ENCODE results near the gene CD300A. TPM values are rescaled to one million over a fixed set of nuclear protein-coding genes. Genes with fewer than 3 reads are reported as not detected.

Gene CD300A
- total RNA-seq, 2 experiments from 2014 or later: 69.5 to 74.2 TPM

DNA sequence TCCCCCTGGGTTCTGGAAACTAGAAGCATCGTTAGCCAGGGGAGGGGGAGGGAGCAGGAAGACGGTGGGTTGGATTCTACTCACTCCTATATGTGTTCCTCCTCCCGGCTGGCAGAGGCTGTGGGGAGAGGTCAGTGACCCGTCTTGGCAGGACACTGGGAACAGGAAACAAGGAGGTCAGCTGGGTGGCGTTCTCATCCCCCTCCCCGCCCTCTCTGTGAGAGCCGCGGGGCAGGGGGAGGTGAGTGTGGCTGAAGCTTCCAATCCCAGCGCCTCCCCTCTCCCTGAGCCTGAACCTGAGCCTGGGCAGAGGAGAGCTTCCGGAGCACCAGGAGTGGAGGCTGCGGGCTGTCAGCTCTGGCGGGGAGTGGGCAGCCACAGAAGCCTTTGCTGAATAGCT, 22.0 kb upstream of the CD300A start:
- H3K4me1 Mint-ChIP-seq: peaks cover 4% of the 10 kb centered on the region
- H3K9me3 Mint-ChIP-seq: no peaks in the 10 kb centered on the region
- POLR2A ChIA-PET: no interaction called here
- H3K27ac Mint-ChIP-seq: no peak overlapping the region
- CTCF ChIA-PET: interaction anchor here (1.4 to 1.9 kb wide), 4 partner anchors 8 to 76 kb away, joined by 3 to 7 read pairs (median 4); no protein-coding TSS in a partner anchor
- no peak for DNase-seq
- H3K27me3 Mint-ChIP-seq: peaks cover 14% of the 10 kb centered on the region
- H3K36me3 Mint-ChIP-seq (ENCODE audit: low read depth): peaks cover 3% of the 10 kb centered on the region
- no peak overlapping the region for H3K4me3 Mint-ChIP-seq

DNA sequence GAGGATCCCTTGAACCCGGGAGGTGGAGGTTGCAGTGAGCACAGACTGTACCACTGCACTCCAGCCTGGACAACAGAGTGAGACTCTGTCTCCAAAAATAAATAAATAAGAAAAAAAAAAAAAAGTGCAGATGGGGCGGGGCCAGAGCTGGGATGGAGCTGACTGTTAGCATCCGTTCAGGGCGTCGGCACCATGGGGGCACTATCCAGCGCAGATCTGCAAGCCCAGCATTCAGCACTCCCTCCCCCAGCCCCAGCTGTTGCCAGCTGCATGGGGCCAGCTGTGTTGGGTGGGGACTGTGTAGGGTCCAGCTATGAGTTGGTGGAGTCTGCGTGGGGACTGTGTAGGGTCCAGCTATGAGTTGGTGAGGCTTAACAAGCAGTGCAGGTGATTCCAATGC, 21.3 kb upstream of the CD300A start:
- Mint-ChIP-seq H3K4me1 (peaks cover 2% of the 10 kb centered on the region), H3K27me3 (peaks cover 13% of the 10 kb centered on the region), H3K9me3 (no peaks in the 10 kb centered on the region), H3K27ac (no peak overlapping the region), H3K36me3 (ENCODE audit: low read depth) (peaks cover under 1% of the 10 kb centered on the region), H3K4me3 (no peak overlapping the region)
- DNase-seq: no peak
- ChIA-PET CTCF (interaction anchor here (0.6 to 1.9 kb wide), 3 partner anchors 8 to 66 kb away, joined by 3 to 7 read pairs (median 5); no protein-coding TSS in a partner anchor), POLR2A (no interaction called here)

DNA sequence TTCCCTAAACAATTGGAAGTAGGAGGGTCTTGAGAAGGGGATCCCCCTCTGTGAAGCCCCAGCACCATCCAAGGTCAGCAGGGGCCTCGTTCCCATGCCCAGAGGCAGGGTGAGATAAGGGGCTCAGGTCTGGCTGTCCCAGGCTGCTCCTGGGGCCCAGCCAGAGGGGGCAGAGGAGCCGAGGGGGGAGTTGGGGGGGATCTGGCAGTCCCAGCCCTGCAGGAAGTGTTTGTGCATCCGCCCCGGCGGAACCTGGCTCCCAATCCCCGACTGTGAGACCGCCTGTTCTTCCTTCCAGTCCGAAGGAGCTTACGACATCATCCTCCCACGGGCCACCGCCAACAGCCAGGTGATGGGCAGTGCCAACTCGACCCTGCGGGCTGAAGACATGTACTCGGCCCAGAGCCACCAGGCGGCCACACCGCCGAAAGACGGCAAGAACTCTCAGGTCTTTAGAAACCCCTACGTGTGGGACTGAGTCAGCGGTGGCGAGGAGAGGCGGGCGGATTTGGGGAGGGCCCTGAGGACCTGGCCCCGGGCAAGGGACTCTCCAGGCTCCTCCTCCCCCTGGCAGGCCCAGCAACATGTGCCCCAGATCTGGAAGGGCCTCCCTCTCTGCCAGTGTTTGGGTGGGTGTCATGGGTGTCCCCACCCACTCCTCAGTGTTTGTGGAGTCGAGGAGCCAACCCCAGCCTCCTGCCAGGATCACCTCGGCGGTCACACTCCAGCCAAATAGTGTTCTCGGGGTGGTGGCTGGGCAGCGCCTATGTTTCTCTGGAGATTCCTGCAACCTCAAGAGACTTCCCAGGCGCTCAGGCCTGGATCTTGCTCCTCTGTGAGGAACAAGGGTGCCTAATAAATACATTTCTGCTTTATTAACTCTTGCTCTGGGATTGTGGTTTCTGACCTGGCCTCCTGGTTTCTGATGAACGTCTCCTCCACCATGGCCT, 19.6 kb upstream of the CD300A start:
- Mint-ChIP-seq H3K4me3 (no peak overlapping the region), H3K36me3 (ENCODE audit: low read depth) (no peaks in the 10 kb centered on the region), H3K4me1 (peaks cover 7% of the 10 kb centered on the region), H3K27ac (no peak overlapping the region), H3K9me3 (no peaks in the 10 kb centered on the region), H3K27me3 (peaks cover 18% of the 10 kb centered on the region)
- no peak for DNase-seq
- ChIA-PET CTCF (interaction anchor here (2.3 to 3.8 kb wide), 3 partner anchors 9 to 68 kb away, joined by 5 to 16 read pairs (median 9); no protein-coding TSS in a partner anchor), POLR2A (no interaction called here)

DNA sequence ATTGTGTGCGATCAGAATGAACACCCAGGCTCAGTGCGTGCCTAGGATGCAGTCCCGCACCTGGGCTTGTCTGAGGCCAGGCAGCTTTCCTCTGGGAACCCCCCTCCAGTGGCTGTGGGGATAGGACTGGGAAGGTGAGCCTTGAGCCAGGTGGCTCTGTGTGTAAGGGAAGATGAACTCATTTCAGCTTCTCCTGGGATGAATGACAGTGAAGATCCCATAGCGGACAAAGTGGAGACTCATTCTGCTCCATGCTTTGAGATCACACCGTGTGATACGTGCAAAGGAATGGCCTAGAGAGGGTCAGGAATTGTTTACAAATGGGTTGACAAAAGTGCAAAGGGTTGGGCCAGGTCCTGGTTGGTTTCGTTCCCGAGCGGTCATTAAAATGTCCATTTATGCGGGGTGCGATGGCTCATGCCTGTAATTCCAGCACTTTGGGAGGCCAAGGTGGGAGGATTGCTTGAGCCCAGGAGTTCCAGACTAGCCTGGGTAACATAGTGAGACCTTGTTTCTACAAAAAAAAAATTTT, 18.7 kb upstream of the CD300A start:
- Mint-ChIP-seq H3K4me1 (peaks cover 15% of the 10 kb centered on the region), H3K4me3 (no peak overlapping the region), H3K27me3 (peaks cover 19% of the 10 kb centered on the region), H3K9me3 (no peaks in the 10 kb centered on the region), H3K27ac (no peak overlapping the region), H3K36me3 (ENCODE audit: low read depth) (no peaks in the 10 kb centered on the region)
- ChIA-PET CTCF (interaction anchor here (2.3 to 3.8 kb wide), 3 partner anchors 10 to 69 kb away, joined by 5 to 16 read pairs (median 9); no protein-coding TSS in a partner anchor), POLR2A (no interaction called here)
- DNase-seq: no peak

DNA sequence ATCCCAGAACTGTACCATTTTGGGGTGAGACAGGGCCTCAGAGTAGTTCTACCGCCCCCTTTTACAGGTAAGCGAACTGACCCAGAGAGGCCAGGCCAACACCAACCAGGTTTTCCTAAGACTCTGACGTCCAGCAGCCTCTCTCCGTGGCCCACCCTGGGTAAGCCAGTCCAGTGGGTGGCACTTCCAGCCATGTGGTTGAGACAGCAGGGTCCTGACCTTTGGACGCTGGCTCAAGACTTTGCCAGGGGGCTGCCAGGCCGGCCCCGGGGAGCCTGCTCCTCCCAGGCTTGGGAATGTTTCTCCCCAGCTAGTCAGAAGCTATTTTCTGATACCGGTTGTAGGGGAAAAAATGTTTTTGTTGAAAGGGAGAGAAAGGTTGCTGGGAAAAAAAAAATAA, 17.7 kb upstream of the CD300A start:
- CTCF ChIA-PET: interaction anchor here (2.3 to 3.8 kb wide), 2 partner anchors 9 to 11 kb away, joined by 9 to 16 read pairs; no protein-coding TSS in a partner anchor
- Mint-ChIP-seq H3K4me3 (no peak overlapping the region), H3K4me1 (peaks cover 25% of the 10 kb centered on the region), H3K27me3 (peaks cover 25% of the 10 kb centered on the region), H3K27ac (no peak overlapping the region), H3K36me3 (ENCODE audit: low read depth) (no peaks in the 10 kb centered on the region), H3K9me3 (no peaks in the 10 kb centered on the region)
- POLR2A ChIA-PET: interaction anchor here (1.0 kb wide), 1 partner anchor 13 kb away, joined by 3 read pairs; no protein-coding TSS in a partner anchor
- DNase-seq: no peak

DNA sequence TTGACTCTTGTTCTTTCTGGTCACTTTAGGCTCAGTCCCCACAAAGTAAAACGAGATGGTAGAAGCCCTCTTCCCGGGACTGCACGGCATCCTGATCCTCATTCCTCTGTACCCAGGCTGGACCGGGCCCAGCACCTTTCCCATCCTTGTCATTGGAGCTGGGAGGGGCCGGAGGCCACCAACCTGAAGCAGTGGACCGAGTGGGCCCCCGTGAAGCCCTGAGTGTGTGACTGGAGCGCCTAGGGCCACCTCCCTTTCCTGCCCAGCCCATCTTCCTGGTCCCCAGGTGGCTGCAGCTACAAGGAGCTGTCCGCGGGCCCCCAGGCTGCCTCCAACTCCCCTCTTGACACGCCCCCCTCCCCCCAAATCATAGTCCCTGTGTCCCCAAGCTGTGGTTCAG, 17.1 kb upstream of the CD300A start:
- H3K9me3 Mint-ChIP-seq: no peaks in the 10 kb centered on the region
- no peak overlapping the region for H3K4me3 Mint-ChIP-seq
- no peaks in the 10 kb centered on the region for H3K36me3 Mint-ChIP-seq (ENCODE audit: low read depth)
- peaks cover 25% of the 10 kb centered on the region for H3K4me1 Mint-ChIP-seq
- no peak overlapping the region for H3K27ac Mint-ChIP-seq
- ChIA-PET POLR2A (interaction anchor here (1.0 kb wide), 1 partner anchor 13 kb away, joined by 3 read pairs; no protein-coding TSS in a partner anchor), CTCF (interaction anchor here (2.3 to 3.8 kb wide), 2 partner anchors 9 to 11 kb away, joined by 9 to 16 read pairs; no protein-coding TSS in a partner anchor)
- peaks cover 25% of the 10 kb centered on the region for H3K27me3 Mint-ChIP-seq
- DNase-seq: no peak

DNA sequence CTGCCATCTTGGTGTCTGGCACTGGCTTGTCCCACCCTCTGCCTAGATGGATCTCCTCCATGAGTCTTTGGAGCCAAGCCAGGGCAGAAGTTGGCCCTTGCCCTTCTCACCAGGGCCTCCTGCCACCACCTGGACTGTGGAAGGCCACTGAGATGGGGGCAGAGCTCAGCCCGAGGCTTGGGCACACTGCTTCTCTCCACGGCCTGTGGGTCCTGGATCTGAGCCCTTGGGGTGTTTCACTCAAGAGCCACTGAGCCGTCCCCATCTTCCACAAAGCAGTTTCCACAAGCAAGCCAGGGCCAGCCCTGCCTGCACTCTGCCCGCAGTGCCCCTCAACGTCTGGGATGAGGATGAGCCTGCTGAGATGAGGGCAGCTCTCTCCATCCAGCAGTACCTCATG, 16.7 kb upstream of the CD300A start:
- CTCF ChIA-PET: interaction anchor here (3.8 kb wide), 1 partner anchor 12 kb away, joined by 16 read pairs; no protein-coding TSS in a partner anchor
- H3K27ac Mint-ChIP-seq: no peak overlapping the region

DNA sequence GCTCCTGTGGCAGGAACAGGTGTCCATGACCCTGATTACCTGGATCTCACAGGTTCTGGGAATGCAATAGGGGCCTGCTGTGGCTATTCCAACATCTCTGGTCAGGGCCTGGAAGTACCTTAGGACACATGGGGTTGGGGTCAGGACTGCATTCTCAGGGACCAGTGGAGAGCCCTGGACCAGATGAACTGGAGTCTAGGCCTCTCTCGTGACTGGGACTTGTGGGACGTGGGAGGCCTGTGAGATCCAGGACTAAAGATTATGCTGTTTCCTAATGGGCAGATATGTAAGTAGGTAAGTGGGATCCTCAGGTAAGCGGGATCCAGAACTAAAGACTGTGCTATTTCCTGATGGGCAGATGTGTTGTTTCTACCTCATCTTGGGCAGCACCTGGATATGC, 16.2 kb upstream of the CD300A start:
- Mint-ChIP-seq H3K9me3 (no peaks in the 10 kb centered on the region), H3K27me3 (peaks cover 25% of the 10 kb centered on the region), H3K27ac (no peak overlapping the region), H3K4me1 (peaks cover 27% of the 10 kb centered on the region), H3K4me3 (no peak overlapping the region), H3K36me3 (ENCODE audit: low read depth) (no peaks in the 10 kb centered on the region)
- CTCF ChIA-PET: interaction anchor here (0.6 to 11.8 kb wide), 2 partner anchors 11 to 71 kb away, joined by 3 to 128 read pairs; no protein-coding TSS in a partner anchor
- DNase-seq: no peak
- POLR2A ChIA-PET: no interaction called here

More for the DNA sequence above, 16.7 kb upstream of the CD300A start:
- Mint-ChIP-seq H3K4me1 (peaks cover 27% of the 10 kb centered on the region), H3K27me3 (peaks cover 25% of the 10 kb centered on the region), H3K4me3 (no peak overlapping the region), H3K36me3 (ENCODE audit: low read depth) (no peaks in the 10 kb centered on the region), H3K9me3 (no peaks in the 10 kb centered on the region)
- no peak for DNase-seq
- POLR2A ChIA-PET: no interaction called here

DNA sequence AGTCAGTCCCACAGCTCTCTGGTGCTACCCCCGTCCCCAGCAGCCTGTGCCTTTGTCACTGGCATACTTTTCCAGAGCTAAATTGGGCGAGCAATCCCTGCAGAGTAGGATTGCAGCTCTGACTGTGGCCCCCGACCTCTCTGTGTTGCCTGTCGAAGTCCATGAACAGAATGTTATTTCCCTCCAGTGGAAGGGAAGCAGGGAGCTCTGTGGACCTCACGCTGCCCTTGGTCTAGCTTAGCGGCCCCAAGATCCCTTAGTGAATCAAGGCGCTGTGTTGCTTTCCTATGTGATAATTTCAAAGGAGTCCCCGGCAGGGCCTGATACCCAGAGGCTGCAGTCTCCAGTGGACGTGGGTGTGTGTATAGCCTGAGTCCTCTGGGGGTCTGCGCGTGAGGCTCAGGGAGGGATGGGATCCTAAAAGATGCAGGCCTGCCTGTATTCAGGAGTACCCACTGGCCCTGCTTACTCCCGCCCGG, 15.5 kb upstream of the CD300A start:
- H3K4me3 Mint-ChIP-seq: no peak overlapping the region
- H3K27me3 Mint-ChIP-seq: peaks cover 25% of the 10 kb centered on the region
- no peak for DNase-seq
- H3K4me1 Mint-ChIP-seq: peaks cover 28% of the 10 kb centered on the region
- CTCF ChIA-PET: interaction anchor here (0.6 to 11.8 kb wide), 4 partner anchors 10 to 72 kb away, joined by 3 to 128 read pairs (median 5); no protein-coding TSS in a partner anchor
- POLR2A ChIA-PET: interaction anchor here (1.2 to 1.7 kb wide), 2 partner anchors 16 to 83 kb away, joined by 3 to 4 read pairs; partner anchors contain the start of gene CD300A
- H3K36me3 Mint-ChIP-seq (ENCODE audit: low read depth): no peaks in the 10 kb centered on the region
- H3K27ac Mint-ChIP-seq: no peak overlapping the region
- H3K9me3 Mint-ChIP-seq: no peaks in the 10 kb centered on the region

DNA sequence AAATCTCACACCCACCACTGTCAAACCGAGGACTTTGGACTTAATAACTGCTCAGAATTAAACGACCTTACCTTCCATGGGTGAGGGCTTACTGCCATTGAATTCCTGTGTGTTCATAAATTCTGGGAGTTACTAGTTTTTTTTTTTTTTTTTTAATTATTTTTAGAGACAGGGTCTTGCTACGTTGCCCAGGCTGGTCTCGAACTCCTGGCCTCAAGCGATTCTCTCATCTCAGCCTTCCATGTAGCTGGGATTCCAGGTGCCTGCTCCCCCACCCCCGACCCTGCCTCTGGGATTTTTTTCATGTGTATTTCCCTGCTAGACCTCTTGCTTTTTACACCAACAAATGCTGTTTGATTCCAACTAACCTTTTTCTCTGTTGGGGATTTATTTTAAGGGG, 14.9 kb upstream of the CD300A start:
- POLR2A ChIA-PET: interaction anchor here (1.2 to 1.7 kb wide), 2 partner anchors 15 to 83 kb away, joined by 3 to 4 read pairs; partner anchors contain the start of gene CD300A
- DNase-seq: no peak
- peaks cover 30% of the 10 kb centered on the region for H3K4me1 Mint-ChIP-seq

DNA sequence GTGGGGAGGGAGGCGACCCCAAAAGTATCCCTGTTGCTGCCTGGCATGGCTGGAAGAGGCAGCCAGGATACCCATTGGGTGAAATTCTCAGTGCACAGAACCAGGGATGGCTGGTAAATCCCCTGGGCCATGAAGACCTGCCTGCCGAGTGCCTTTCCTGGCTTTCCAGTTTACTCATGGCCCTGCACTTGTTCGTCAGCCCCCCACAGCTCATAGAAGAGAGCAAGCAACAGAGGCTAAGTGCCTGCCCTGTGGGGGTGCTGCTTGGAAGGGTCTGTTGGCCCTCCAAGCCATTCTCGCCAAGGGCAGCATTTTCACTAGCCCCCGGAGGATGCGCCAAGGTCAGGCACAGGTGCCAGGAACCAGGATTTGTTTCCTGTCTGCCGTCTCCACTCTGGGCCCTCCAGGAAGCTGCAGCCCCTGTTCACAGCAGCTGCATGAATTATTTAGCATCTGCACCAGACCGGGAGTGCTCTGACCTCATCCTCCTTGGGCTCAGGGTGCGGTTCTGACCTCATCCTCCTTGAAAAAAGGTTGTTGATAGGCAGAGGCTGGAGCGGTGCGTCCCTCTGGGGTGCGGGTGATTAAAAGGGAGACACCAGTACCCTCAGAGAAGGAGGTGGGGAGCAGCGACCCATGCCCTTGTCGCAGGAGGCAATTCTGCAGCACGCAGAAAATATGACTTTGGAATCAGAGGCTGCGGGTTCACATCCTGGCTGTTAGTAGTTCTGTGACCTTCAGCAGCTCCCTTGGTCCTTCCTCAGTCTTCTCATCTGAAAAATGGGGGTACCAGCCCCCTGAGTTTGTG, 14.2 kb upstream of the CD300A start:
- peak overlapping the region; percentile 22 for H3K4me3 Mint-ChIP-seq
- peaks cover 31% of the 10 kb centered on the region for H3K4me1 Mint-ChIP-seq
- no peaks in the 10 kb centered on the region for H3K36me3 Mint-ChIP-seq (ENCODE audit: low read depth)
- CTCF ChIA-PET: interaction anchor here (1.0 to 11.8 kb wide), 5 partner anchors 8 to 84 kb away, joined by 4 to 128 read pairs (median 7); partner anchors contain the start of gene GPR142
- DNase-seq: peak; percentile 66
- no peaks in the 10 kb centered on the region for H3K9me3 Mint-ChIP-seq
- peaks cover 25% of the 10 kb centered on the region for H3K27me3 Mint-ChIP-seq
- POLR2A ChIA-PET: interaction anchor here (1.2 to 1.7 kb wide), 2 partner anchors 15 to 84 kb away, joined by 3 to 4 read pairs; partner anchors contain the start of gene CD300A
- peak overlapping the region; percentile 60 for H3K27ac Mint-ChIP-seq

More for the DNA sequence above, 14.9 kb upstream of the CD300A start:
- CTCF ChIA-PET: interaction anchor here (1.0 to 11.8 kb wide), 3 partner anchors 15 to 84 kb away, joined by 4 to 128 read pairs (median 77); partner anchors contain the start of gene GPR142
- Mint-ChIP-seq H3K36me3 (ENCODE audit: low read depth) (no peaks in the 10 kb centered on the region), H3K4me3 (no peak overlapping the region), H3K9me3 (no peaks in the 10 kb centered on the region), H3K27me3 (peaks cover 27% of the 10 kb centered on the region), H3K27ac (no peak overlapping the region)

Measured in activated CD4-positive, alpha-beta memory T cell treated with anti-CD3 and anti-CD28 coated beads, Interleukin-2, amount 10 ng/mL, durations not matched to agents 7 days and 5 days (primary cell).